OCI-LY7 (cell line): ENCODE results near the gene VASH2.
"Not testable (repeated sequence)": the region's sequence is repeated elsewhere in the genome, so short reads cannot be mapped to it uniquely, and the experiment has no call there.

ENCODE experiments used
- CTCF ChIP-seq: fragments of 200-600 bp; sonication (generic); conservative IDR thresholded peaks from 2 replicates; pipeline ENCODE4 v1.5.1; 2014; ENCODE audit warnings: mild to moderate bottlenecking, antibody characterized with exemption, low read length, moderate library complexity, mixed read lengths
- EZH2phosphoT487 ChIP-seq: fragments of 200-600 bp; sonication (generic); IDR thresholded peaks from 2 replicates; pipeline ENCODE4 v1.6.1; 2018; ENCODE audit warnings: low read depth, borderline replicate concordance, mild to moderate bottlenecking, mixed run types, antibody characterized with exemption, low read length, moderate library complexity, mixed read lengths

GRCh38 chr1:212908071-212908470 lies 42.3 kb upstream of the VASH2 start:
- not testable (repeated sequence) for TF ChIP-seq CTCF, EZH2phosphoT487
